Measurements from ENCODE around the gene RRM2.
A peak's percentile ranks its signal among the peaks of the same experiment; 100 is the strongest.

Gene RRM2

GRCh38 chr2:10160203-10160955 is 37.8 kb downstream of the RRM2 start:
- DNase-seq, result peak; percentile 23

- DNase-seq, result no peak
These were observed 38.8 kb downstream of the RRM2 start for GRCh38 chr2:10161206-10161931.

- peak; percentile 73 for DNase-seq
These were observed 39.5 kb downstream of the RRM2 start for GRCh38 chr2:10161961-10162441.

- DNase-seq, result no peak
These were observed 40.3 kb downstream of the RRM2 start for GRCh38 chr2:10162586-10163497.

GRCh38 chr2:10163498-10164486 is 41.3 kb downstream of the RRM2 start:
- DNase-seq, result no peak

GRCh38 chr2:10164601-10165000 is 42.1 kb downstream of the RRM2 start:
- DNase-seq, result no peak

GRCh38 chr2:10165282-10165681 is 42.7 kb downstream of the RRM2 start:
- DNase-seq, result no peak

GRCh38 chr2:10165861-10166675 is 43.5 kb downstream of the RRM2 start:
- DNase-seq, result peak; percentile 26

- DNase-seq, result peak; percentile 73
These were observed 44.2 kb downstream of the RRM2 start for GRCh38 chr2:10166676-10167292.

- DNase-seq, result no peak
These were observed 44.8 kb downstream of the RRM2 start for GRCh38 chr2:10167316-10167715.

- DNase-seq, result no peak
These were observed 45.7 kb downstream of the RRM2 start for GRCh38 chr2:10168221-10168620.

- DNase-seq, result no peak
These were observed 46.6 kb downstream of the RRM2 start for GRCh38 chr2:10169053-10169578.

GRCh38 chr2:10169581-10169980 is 47.0 kb downstream of the RRM2 start:
- DNase-seq, result no peak

GRCh38 chr2:10170256-10170655 is 47.7 kb downstream of the RRM2 start:
- no peak for DNase-seq

- DNase-seq, result no peak
These were observed 48.7 kb downstream of the RRM2 start for GRCh38 chr2:10171006-10171800.

- DNase-seq, result no peak
These were observed 49.7 kb downstream of the RRM2 start for GRCh38 chr2:10172033-10172871.

- DNase-seq, result no peak
These were observed 50.9 kb downstream of the RRM2 start for GRCh38 chr2:10173258-10174005.

- no peak for DNase-seq
These were observed 51.6 kb downstream of the RRM2 start for GRCh38 chr2:10174173-10174572.
